Right lobe of liver (tissue), 4 donors: ENCODE data around the gene MCM7.

Experiments used
- POLR2A ChIP-seq: fragments of 450-650 bp; IDR thresholded peaks from one replicate; pipeline ENCODE4 v1.6.1; 2017; ENCODE audit warnings: antibody characterized with exemption, mild to moderate bottlenecking
- TF ChIP-seq, protein P1 (sequence below), 4 donors: fragments of 200-600 bp in 3 of 4; fragments of 450-650 bp in 1 of 4; IDR thresholded peaks; one replicate each; pipeline versions ENCODE4 v1.5.1 to v1.8.0; 2016 to 2022; ENCODE audit warnings: antibody characterized with exemption in 4 of 4, mild to moderate bottlenecking in 2 of 4
- donor health status: DM: no; HTN: no; CAD: no.
- donor health status: DM: no; HTN: no; CAD: no.
- donor health status: DM: no; HTN: yes; CAD: no.

DNA sequence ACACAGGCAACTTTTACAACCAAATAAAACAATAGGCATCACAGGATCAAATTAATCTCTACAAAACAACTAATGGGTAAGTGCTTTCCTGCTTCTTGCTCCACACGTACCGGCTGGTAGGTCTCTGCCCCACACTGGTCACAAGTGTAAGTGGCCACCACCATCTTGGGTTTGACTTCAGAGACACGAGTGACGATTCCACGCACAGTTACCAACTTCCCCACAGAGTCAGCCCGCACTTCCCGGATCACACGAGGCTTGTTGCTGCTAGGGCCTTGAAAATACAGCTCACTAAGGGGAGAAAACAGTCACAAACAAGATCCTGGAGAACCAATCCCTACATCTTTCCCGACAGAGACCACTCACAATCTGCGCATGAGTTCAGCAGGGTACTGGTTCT is 2.3 kb downstream of the MCM7 start:
- TF ChIP-seq POLR2A = no peak
- TF ChIP-seq, protein P1, sequence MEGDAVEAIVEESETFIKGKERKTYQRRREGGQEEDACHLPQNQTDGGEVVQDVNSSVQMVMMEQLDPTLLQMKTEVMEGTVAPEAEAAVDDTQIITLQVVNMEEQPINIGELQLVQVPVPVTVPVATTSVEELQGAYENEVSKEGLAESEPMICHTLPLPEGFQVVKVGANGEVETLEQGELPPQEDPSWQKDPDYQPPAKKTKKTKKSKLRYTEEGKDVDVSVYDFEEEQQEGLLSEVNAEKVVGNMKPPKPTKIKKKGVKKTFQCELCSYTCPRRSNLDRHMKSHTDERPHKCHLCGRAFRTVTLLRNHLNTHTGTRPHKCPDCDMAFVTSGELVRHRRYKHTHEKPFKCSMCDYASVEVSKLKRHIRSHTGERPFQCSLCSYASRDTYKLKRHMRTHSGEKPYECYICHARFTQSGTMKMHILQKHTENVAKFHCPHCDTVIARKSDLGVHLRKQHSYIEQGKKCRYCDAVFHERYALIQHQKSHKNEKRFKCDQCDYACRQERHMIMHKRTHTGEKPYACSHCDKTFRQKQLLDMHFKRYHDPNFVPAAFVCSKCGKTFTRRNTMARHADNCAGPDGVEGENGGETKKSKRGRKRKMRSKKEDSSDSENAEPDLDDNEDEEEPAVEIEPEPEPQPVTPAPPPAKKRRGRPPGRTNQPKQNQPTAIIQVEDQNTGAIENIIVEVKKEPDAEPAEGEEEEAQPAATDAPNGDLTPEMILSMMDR (IDR thresholded peaks at IDR 0.05) = no peak
